Measurements from ENCODE around the gene SH3D21. TPM values are rescaled to one million over a fixed set of nuclear protein-coding genes. Genes with fewer than 3 reads are reported as not detected.
A peak's percentile ranks its signal among the peaks of the same experiment; 100 is the strongest.

SH3D21 gene
- total RNA-seq, 3 donors from 2014 or later (not counting 1 experiment from before 2014, with no cell fraction given) = 1.9 to 2.6 (median 2.5) TPM

DNA sequence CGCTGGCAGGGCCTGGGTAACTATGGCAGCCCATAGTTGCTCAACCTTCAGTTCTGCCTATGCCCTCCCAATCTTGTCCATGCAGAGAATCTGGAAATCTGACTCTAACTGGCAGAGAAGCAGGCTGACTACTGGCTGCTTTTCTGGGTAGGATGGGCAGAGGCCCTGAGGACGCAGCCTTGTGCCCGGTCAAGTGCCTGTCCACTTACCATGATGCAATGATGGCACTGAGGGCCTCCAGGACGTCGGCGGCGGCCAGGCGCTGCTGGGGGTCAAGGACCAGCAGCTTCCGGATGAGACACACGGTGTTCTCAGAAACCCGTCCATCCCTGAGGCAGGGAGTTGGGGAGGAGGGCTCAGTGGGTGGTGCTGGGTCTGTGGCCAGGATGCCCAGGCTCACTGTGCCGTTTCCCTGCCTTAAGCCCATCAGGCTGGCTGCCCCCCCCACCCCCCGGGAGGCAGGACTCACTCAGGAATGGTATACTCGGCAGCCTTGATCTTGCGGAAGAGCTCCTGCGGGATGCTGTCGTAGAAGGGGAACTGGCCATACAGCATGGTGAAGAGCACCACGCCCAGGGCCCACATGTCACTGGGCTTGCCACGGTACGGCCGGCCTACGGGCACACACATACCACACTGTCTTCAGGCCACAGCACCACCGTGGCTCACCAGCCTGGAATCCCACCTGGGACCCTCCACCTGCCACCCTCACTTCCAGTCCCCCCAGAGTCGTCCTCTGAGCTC, 37.7 kb downstream of the SH3D21 start:
- H3K4me1 Mint-ChIP-seq = peaks cover 0 to 6% of the 10 kb centered on the region in 2 donors

DNA sequence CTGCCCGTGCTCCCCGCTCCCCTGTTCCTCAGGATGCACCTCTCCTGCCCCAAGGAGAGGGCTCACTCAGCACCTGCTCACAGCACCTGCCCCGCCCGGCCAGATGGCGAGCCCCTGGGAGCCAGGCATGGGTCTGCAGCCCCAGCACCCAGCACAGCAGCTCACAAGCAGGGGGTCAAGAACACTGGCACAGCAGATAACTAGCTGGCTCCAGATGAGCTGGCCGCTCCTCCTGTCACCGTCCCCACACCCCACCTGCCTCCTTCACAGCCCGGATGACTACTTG, 38.2 kb downstream of the SH3D21 start:
- Mint-ChIP-seq H3K4me3 (no peak overlapping the region), H3K4me1 (peaks cover 0 to under 1% of the 10 kb centered on the region in 2 donors), H3K9me3 (no peaks in the 10 kb centered on the region), H3K36me3 (peaks cover 7% of the 10 kb centered on the region), H3K27ac (peak overlapping the region in 1 of 2 donors; percentile 52), H3K27me3 (ENCODE audit: low read depth in 2 of 2) (no peaks in the 10 kb centered on the region)
- TF ChIP-seq, protein P1, sequence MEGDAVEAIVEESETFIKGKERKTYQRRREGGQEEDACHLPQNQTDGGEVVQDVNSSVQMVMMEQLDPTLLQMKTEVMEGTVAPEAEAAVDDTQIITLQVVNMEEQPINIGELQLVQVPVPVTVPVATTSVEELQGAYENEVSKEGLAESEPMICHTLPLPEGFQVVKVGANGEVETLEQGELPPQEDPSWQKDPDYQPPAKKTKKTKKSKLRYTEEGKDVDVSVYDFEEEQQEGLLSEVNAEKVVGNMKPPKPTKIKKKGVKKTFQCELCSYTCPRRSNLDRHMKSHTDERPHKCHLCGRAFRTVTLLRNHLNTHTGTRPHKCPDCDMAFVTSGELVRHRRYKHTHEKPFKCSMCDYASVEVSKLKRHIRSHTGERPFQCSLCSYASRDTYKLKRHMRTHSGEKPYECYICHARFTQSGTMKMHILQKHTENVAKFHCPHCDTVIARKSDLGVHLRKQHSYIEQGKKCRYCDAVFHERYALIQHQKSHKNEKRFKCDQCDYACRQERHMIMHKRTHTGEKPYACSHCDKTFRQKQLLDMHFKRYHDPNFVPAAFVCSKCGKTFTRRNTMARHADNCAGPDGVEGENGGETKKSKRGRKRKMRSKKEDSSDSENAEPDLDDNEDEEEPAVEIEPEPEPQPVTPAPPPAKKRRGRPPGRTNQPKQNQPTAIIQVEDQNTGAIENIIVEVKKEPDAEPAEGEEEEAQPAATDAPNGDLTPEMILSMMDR (IDR thresholded peaks at IDR 0.05) = no peak
- 96% methylated on average over 8 of the region's 8 CpGs for WGBS (ENCODE audit: insufficient coverage)
- H3K27ac ChIP-seq (ENCODE audit: low read length) = no peak overlapping the region
- H3K9me3 ChIP-seq (ENCODE audit: control insufficient read depth, insufficient read depth, low read length) = no peaks in the 10 kb centered on the region
- H3K4me3 ChIP-seq (ENCODE audit: low read length) = no peak overlapping the region
- no peak for ATAC-seq
- DNase-seq = no peak
- H3K4me1 ChIP-seq (ENCODE audit: control insufficient read depth, insufficient read depth, low read length) = peaks cover 10% of the 10 kb centered on the region
- H3K36me3 ChIP-seq (ENCODE audit: control insufficient read depth, insufficient read depth, low read length) = peaks cover 55% of the 10 kb centered on the region
- no peaks in the 10 kb centered on the region for H3K27me3 ChIP-seq (ENCODE audit: control insufficient read depth, insufficient read depth, low read length)
- intact Hi-C loops (cut with micrococcal nuclease) = no loop called here

More for the DNA sequence above, 37.7 kb downstream of the SH3D21 start:
- H3K9me3 Mint-ChIP-seq = no peaks in the 10 kb centered on the region
- TF ChIP-seq, protein P1 (IDR thresholded peaks at IDR 0.05) = no peak
- intact Hi-C loops (cut with micrococcal nuclease) = no loop called here
- no peak overlapping the region for H3K4me3 ChIP-seq (ENCODE audit: low read length)
- peak overlapping the region in 1 of 2 donors; percentile 52 for H3K27ac Mint-ChIP-seq
- H3K4me1 ChIP-seq (ENCODE audit: control insufficient read depth, insufficient read depth, low read length) = peaks cover 9% of the 10 kb centered on the region
- H3K9me3 ChIP-seq (ENCODE audit: control insufficient read depth, insufficient read depth, low read length) = no peaks in the 10 kb centered on the region
- peaks cover 7% of the 10 kb centered on the region for H3K36me3 Mint-ChIP-seq
- peaks cover 50% of the 10 kb centered on the region for H3K36me3 ChIP-seq (ENCODE audit: control insufficient read depth, insufficient read depth, low read length)
- no peak for DNase-seq
- WGBS (ENCODE audit: insufficient coverage) = 94% methylated on average over 24 of the region's 24 CpGs
- no peaks in the 10 kb centered on the region for H3K27me3 ChIP-seq (ENCODE audit: control insufficient read depth, insufficient read depth, low read length)
- no peak overlapping the region for H3K27ac ChIP-seq (ENCODE audit: low read length)
- no peak for ATAC-seq
- no peak overlapping the region for H3K4me3 Mint-ChIP-seq
- H3K27me3 Mint-ChIP-seq (ENCODE audit: low read depth in 2 of 2) = no peaks in the 10 kb centered on the region

DNA sequence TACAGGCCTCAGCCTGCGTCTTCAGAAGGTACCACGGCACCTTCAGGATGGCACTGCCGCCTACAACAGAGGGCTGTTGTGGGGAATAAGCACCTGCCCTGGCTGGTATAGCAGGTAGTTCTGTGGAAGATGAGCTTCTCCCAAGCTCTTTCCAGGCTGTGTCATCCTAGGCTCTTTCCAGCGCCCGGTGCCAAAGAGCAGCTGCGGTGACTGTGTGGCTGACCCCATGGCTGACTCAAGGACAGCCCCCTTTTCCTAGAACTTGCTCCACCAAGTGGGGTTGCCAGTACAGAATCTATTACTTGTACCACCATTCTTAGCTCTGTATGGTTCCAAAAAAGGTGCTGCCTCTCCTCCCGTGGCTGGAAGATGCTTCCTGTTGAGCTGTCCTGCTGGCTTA, 39.2 kb downstream of the SH3D21 start:
- Histone ChIP-seq H3K9me3 (ENCODE audit: control insufficient read depth, insufficient read depth, low read length) (no peaks in the 10 kb centered on the region), H3K27me3 (ENCODE audit: control insufficient read depth, insufficient read depth, low read length) (no peaks in the 10 kb centered on the region), H3K4me1 (ENCODE audit: control insufficient read depth, insufficient read depth, low read length) (peaks cover 20% of the 10 kb centered on the region), H3K27ac (ENCODE audit: low read length) (no peak overlapping the region), H3K36me3 (ENCODE audit: control insufficient read depth, insufficient read depth, low read length) (peaks cover 60% of the 10 kb centered on the region), H3K4me3 (ENCODE audit: low read length) (no peak overlapping the region)
- ATAC-seq (no peak), DNase-seq (no peak)
- intact Hi-C loops (cut with micrococcal nuclease) = no loop called here
- H3K27me3 Mint-ChIP-seq (ENCODE audit: low read depth in 2 of 2) = no peaks in the 10 kb centered on the region
- TF ChIP-seq, protein P1 (IDR thresholded peaks at IDR 0.05) = no peak
- WGBS (ENCODE audit: insufficient coverage) = 96% methylated on average over 7 of the region's 7 CpGs
- H3K9me3 Mint-ChIP-seq = no peaks in the 10 kb centered on the region
- H3K4me1 Mint-ChIP-seq = peaks cover 0 to 4% of the 10 kb centered on the region in 2 donors
- H3K27ac Mint-ChIP-seq = no peak overlapping the region
- H3K4me3 Mint-ChIP-seq = no peak overlapping the region
- peaks cover 7% of the 10 kb centered on the region for H3K36me3 Mint-ChIP-seq

All from natural killer cell (primary cell).